H1 (cell line): Measurements from ENCODE around the gene CHAC1. TPM values are rescaled to one million over a fixed set of nuclear protein-coding genes. Genes with fewer than 3 reads are reported as not detected.

ENCODE experiments used
- CHD1 ChIP-seq: IDR thresholded peaks from 2 replicates; pipeline ENCODE4 v1.6.1; 2012; ENCODE audit warnings: low read depth, low read length, improper control_type of control experiment
- CREB1 ChIP-seq: IDR thresholded peaks from 2 replicates; pipeline ENCODE4 v1.6.1; 2012; ENCODE audit warnings: inconsistent platforms
- EGR1 ChIP-seq: IDR thresholded peaks from 2 replicates; pipeline ENCODE4 v1.6.1; 2011; ENCODE audit warnings: low read depth, low read length, borderline replicate concordance
- FOSL1 ChIP-seq: IDR thresholded peaks from 2 replicates; pipeline ENCODE4 v1.6.1; 2011; ENCODE audit warnings: mild to moderate bottlenecking, low read depth, low read length, moderate library complexity; ENCODE audit not compliant: insufficient read depth
- GABPA ChIP-seq: IDR thresholded peaks from 2 replicates; pipeline ENCODE4 v1.6.1; 2011; ENCODE audit warnings: mild to moderate bottlenecking, low read length, moderate library complexity, borderline replicate concordance; ENCODE audit not compliant: insufficient read depth
- HDAC2 ChIP-seq, 2 experiments: fragments of 300-600 bp in 1 of 2; sonication (generic) in 1 of 2; IDR thresholded peaks; 2 replicates each; pipeline ENCODE4 v1.6.1; 2011 to 2012; ENCODE audit warnings: low read depth in 2 of 2, low read length in 2 of 2, mild to moderate bottlenecking in 2 of 2, moderate library complexity in 2 of 2, borderline replicate concordance in 1 of 2, inconsistent platforms in 1 of 2
- MAFK ChIP-seq: IDR thresholded peaks from 2 replicates; pipeline ENCODE4 v1.6.1; 2012; ENCODE audit warnings: low read depth, mild to moderate bottlenecking, improper control_type of control experiment, low read length
- SIN3A ChIP-seq, 2 experiments: IDR thresholded peaks in 1 of 2; conservative IDR thresholded peaks in 1 of 2; 2 replicates each; pipeline ENCODE4 v1.6.1; 2011 to 2012; ENCODE audit warnings: low read length in 2 of 2, improper control_type of control experiment in 1 of 2, low read depth in 1 of 2, mild to moderate bottlenecking in 1 of 2
- SP2 ChIP-seq: IDR thresholded peaks from 2 replicates; pipeline ENCODE4 v1.6.1; 2012; ENCODE audit warnings: mild to moderate bottlenecking, low read length, inconsistent platforms
- TAF1 ChIP-seq: IDR thresholded peaks from 2 replicates; pipeline ENCODE4 v1.6.1; 2011; ENCODE audit warnings: mild to moderate bottlenecking, low read depth, low read length
- TAF7 ChIP-seq: optimal IDR thresholded peaks from 2 replicates; pipeline ENCODE3; 2011; ENCODE audit warnings: low read depth, mild to moderate bottlenecking, inconsistent platforms, low read length, moderate library complexity, borderline replicate concordance
- polyA plus RNA-seq, 7 experiments: library from polyadenylated mRNA; depleted of rRNA in 3 of 7; stranded (reverse) in 5 of 7; unstranded in 2 of 7; fragments of >200 nt in 5 of 7; fragments of 200-250 nt in 2 of 7; gene quantifications; 1 replicate in 5 of 7; 2 replicates in 1 of 7; 4 replicates in 1 of 7; pipeline versions ENCODE4 v1.2.1 to v1.2.3, GENCODE V29; 2011 to 2013; ENCODE audit warnings: missing spikeins in 2 of 7, mixed read lengths in 2 of 7
- total RNA-seq: library from RNA; stranded (reverse); fragmentation: NEBNext Ultra II Directional; extraction: Animal tissue kit (Norgen Biotek cat#: 25700); gene quantifications from 2 replicates; pipeline ENCODE4 v1.2.1, GENCODE V29; 2021
- TF ChIP-seq, protein P1 (sequence below): fragments of 300-600 bp; sonication (generic); IDR thresholded peaks from 2 replicates; pipeline ENCODE4 v1.7.1; 2012; ENCODE audit warnings: low read length, moderate library complexity, mild to moderate bottlenecking, inconsistent platforms; ENCODE audit not compliant: insufficient replicate concordance

Gene CHAC1
- total and polyA plus RNA-seq, 2 of the 8 experiments (the other 6 are each of a cell fraction or from before 2014, with no cell fraction given) = 34.3 to 159 TPM

DNA sequence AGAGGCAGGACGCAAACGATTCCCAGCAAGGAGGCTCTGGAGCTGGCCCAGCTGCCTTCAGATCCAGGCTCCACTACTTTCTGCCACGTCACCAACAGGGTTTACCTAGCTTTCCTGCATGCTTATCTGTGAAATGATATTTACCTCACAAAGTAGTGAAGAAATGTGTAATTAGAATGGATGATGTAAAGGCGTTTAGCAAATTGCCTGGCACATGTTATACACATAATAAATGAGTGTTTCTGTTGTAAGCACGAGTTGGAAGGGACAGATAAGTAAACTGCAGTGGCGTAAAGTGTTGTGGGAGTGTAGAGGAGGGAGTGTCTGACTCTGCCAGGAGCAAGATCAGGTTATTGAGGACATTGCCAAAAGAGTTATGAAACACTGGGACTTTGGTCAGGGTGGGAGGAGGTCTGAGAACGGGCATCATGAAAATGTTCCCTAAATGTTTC lies 3.5 kb upstream of the CHAC1 start (continued):
- TF ChIP-seq, protein P1, sequence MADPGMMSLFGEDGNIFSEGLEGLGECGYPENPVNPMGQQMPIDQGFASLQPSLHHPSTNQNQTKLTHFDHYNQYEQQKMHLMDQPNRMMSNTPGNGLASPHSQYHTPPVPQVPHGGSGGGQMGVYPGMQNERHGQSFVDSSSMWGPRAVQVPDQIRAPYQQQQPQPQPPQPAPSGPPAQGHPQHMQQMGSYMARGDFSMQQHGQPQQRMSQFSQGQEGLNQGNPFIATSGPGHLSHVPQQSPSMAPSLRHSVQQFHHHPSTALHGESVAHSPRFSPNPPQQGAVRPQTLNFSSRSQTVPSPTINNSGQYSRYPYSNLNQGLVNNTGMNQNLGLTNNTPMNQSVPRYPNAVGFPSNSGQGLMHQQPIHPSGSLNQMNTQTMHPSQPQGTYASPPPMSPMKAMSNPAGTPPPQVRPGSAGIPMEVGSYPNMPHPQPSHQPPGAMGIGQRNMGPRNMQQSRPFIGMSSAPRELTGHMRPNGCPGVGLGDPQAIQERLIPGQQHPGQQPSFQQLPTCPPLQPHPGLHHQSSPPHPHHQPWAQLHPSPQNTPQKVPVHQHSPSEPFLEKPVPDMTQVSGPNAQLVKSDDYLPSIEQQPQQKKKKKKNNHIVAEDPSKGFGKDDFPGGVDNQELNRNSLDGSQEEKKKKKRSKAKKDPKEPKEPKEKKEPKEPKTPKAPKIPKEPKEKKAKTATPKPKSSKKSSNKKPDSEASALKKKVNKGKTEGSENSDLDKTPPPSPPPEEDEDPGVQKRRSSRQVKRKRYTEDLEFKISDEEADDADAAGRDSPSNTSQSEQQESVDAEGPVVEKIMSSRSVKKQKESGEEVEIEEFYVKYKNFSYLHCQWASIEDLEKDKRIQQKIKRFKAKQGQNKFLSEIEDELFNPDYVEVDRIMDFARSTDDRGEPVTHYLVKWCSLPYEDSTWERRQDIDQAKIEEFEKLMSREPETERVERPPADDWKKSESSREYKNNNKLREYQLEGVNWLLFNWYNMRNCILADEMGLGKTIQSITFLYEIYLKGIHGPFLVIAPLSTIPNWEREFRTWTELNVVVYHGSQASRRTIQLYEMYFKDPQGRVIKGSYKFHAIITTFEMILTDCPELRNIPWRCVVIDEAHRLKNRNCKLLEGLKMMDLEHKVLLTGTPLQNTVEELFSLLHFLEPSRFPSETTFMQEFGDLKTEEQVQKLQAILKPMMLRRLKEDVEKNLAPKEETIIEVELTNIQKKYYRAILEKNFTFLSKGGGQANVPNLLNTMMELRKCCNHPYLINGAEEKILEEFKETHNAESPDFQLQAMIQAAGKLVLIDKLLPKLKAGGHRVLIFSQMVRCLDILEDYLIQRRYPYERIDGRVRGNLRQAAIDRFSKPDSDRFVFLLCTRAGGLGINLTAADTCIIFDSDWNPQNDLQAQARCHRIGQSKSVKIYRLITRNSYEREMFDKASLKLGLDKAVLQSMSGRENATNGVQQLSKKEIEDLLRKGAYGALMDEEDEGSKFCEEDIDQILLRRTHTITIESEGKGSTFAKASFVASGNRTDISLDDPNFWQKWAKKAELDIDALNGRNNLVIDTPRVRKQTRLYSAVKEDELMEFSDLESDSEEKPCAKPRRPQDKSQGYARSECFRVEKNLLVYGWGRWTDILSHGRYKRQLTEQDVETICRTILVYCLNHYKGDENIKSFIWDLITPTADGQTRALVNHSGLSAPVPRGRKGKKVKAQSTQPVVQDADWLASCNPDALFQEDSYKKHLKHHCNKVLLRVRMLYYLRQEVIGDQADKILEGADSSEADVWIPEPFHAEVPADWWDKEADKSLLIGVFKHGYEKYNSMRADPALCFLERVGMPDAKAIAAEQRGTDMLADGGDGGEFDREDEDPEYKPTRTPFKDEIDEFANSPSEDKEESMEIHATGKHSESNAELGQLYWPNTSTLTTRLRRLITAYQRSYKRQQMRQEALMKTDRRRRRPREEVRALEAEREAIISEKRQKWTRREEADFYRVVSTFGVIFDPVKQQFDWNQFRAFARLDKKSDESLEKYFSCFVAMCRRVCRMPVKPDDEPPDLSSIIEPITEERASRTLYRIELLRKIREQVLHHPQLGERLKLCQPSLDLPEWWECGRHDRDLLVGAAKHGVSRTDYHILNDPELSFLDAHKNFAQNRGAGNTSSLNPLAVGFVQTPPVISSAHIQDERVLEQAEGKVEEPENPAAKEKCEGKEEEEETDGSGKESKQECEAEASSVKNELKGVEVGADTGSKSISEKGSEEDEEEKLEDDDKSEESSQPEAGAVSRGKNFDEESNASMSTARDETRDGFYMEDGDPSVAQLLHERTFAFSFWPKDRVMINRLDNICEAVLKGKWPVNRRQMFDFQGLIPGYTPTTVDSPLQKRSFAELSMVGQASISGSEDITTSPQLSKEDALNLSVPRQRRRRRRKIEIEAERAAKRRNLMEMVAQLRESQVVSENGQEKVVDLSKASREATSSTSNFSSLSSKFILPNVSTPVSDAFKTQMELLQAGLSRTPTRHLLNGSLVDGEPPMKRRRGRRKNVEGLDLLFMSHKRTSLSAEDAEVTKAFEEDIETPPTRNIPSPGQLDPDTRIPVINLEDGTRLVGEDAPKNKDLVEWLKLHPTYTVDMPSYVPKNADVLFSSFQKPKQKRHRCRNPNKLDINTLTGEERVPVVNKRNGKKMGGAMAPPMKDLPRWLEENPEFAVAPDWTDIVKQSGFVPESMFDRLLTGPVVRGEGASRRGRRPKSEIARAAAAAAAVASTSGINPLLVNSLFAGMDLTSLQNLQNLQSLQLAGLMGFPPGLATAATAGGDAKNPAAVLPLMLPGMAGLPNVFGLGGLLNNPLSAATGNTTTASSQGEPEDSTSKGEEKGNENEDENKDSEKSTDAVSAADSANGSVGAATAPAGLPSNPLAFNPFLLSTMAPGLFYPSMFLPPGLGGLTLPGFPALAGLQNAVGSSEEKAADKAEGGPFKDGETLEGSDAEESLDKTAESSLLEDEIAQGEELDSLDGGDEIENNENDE = no peak
- TF ChIP-seq TAF7 (no peak), HDAC2 (IDR thresholded peaks at IDR 0.05; ENCODE audit: borderline replicate concordance in 1 of 2, low read depth in 2 of 2, low read length in 2 of 2) (no peak), SIN3A (conservative IDR thresholded peaks at IDR 0.05 in 1 of 2, IDR thresholded peaks at IDR 0.05 in 1 of 2; ENCODE audit: low read depth in 1 of 2, low read length in 2 of 2) (no peak), GABPA (no peak), TAF1 (no peak), CREB1 (no peak), CHD1 (no peak), FOSL1 (no peak), EGR1 (no peak), SP2 (no peak), MAFK (no peak)
